ENCODE measurements around the gene TSPAN11.
"Not testable (repeated sequence)": the region's sequence is repeated elsewhere in the genome, so short reads cannot be mapped to it uniquely, and the experiment has no call there.

Gene TSPAN11

DNA sequence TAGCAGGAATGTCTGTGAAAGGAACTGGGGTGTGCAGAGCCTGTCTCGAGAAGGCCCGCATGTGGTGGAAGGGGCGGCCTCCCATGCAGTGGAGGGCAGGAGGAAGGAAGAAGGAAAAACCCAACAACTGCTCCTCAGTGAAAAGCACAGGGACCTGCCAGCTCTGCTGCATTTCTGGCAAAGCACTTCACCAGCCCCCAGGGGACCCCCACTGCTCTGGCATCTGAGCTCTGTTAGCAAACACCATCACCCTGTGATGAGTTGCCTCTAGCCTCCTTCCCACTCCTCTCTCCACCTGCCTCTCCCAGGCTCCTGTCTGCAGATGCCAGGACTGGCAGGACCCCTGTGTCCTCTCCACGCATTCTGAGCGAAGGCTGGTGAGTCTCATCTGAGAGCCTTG, 78.1 kb downstream of the TSPAN11 start:
- no peak for DNase-seq

DNA sequence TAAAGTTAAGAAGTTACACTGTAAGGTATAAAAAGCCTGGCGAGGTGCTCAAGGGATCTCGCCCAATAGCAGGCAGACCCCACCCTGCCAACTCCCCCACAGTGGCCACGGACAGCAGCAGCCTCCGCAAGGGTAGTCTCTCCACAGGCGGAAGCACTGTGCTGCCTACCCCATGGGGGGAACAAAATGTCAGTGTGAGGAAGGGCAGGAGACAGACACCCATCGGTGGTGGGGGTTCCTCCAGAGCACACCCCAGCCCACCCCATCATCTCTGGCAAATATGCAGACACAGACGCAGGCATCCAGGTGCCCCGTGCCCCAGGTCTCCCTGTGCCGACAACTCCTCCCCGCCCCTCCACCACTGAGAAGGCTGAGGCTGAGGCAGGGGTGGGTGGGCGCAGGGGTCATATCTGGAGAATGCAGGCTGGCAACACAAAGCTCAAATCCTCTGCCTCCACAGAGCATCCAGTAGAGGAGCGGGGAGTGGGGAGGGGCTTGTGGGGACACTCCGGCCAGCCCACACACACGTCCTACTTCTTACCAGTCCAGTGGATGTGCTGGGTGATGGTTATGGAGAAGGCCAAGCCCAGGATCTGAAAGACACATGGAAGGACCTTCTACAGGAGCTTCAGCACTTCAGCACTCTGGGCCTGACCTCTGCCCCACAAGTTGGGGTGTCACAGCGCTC, 78.9 kb downstream of the TSPAN11 start:
- no peak for DNase-seq

DNA sequence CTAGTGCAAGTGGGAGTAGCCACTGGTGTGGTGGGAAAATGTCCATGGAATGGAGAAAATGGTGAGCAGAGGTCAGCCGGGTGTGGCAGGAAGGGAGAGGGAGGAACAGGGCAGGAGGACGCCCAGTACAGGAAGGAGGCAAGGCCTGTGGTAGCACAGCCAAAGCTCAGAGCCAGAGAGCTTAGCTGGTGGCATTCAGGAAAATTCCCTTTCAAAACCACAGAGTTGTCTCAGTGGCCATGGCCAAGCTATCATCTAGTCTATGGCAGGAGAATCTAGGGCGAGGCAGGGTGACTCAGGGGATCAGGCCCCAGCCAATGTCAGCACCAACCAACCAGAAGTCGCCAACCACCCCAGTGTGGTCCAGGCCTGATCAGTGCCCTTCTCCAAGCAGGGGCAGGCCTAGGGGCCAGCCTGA, 79.4 kb downstream of the TSPAN11 start:
- no peak for DNase-seq

DNA sequence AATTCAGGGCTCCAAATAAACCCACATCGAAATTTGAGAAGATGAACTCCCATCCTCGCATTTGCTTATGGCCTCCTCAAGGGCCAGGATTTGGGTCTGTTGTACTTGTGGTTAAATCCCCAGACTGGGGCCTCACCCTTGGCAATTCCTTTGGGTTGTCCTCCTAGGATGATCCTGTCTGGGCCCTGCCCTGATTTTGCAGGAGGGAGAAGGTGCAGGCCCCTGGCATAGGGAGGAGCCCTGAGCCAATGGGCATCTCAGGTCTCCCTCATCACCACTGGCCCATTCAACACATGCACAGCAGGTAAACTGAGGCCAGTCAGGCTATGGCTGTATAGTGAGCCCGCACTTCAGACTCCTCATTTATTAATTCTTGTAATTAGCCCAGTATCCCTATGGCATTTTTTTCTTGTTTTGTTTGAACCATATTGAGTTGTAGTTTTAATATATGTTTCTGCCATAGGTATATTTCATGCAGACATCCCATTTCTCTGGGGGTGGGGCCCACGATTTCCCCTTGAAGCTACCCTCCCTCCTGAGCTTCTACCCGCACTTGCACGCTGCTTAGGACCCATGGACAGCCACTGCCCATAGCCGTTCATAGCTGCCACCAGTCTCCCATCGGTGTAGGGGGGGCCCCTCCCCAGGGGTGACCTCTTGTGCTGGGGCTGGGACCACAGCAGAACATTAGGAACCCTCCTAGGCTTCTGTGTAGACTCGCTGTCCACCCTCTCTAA, 80.0 kb downstream of the TSPAN11 start:
- DNase-seq, result no peak

DNA sequence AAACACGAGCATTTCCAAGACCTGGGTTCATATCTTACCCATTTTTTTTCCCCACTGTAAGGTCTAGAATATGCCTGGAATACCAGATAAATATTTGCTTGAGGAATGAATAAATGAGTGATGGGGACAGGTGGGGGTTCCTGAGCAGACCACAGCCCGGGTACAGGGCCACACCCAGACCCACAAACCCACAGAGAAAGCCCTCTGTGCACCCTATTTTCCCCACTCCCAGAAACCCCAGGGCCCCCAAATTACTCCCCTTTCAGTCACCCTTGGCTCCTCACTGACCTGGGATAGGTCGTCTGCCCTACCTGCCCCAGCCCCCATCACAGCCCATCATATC, 80.6 kb downstream of the TSPAN11 start:
- DNase-seq, result no peak

DNA sequence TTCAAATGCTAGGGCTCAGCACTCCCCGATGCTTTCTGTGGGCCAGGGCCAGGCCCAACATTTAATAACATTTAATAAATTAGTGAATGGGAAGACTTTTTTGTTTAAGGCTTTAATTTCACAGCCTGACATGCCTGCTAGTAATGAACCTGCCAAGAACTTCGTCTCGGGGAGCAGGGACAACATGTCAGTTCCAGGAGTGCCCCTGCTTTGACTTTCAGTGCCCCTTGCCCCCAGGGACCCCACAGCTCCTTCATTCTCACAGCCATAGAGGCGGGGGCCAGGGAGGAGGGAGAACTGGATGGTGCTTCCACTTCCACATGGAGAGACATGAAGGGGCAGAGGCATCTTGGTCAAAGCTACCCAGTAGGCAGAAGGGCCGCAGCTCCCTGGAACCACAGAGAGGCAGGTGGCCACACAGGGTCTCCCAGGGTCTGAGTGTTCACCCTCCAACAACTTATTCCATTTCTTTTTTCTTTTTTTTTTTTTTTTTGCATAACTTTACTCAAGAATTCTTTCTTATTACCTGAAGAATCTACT, 81.2 kb downstream of the TSPAN11 start:
- no peak for DNase-seq

DNA sequence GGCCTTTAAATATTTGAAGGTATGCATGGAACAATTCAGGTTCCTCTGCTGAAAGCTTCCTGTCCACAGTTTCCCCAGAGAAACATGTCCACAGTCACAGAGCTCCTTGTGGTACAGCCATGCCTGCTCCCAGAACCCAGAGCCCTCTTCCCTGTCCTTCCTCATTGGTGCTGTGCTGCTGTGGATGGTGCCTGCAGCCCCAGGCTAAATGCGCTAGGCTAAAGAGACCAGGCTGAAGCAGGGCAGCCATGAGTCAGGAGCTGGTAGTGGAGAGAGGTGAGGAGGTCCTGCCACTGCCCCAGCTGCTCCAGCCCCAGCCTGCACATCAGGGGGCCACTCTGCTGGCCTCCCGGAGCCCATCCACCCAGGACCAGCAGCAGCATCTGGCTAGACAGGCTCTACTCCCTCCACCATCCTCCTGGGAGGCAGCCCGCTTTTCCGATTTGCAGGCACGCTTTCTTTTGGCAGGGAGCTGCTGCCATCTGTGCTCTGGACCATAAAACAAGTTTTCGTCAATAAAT, 81.8 kb downstream of the TSPAN11 start:
- DNase-seq, result peak in 1 of 14 donors; percentile 20

DNA sequence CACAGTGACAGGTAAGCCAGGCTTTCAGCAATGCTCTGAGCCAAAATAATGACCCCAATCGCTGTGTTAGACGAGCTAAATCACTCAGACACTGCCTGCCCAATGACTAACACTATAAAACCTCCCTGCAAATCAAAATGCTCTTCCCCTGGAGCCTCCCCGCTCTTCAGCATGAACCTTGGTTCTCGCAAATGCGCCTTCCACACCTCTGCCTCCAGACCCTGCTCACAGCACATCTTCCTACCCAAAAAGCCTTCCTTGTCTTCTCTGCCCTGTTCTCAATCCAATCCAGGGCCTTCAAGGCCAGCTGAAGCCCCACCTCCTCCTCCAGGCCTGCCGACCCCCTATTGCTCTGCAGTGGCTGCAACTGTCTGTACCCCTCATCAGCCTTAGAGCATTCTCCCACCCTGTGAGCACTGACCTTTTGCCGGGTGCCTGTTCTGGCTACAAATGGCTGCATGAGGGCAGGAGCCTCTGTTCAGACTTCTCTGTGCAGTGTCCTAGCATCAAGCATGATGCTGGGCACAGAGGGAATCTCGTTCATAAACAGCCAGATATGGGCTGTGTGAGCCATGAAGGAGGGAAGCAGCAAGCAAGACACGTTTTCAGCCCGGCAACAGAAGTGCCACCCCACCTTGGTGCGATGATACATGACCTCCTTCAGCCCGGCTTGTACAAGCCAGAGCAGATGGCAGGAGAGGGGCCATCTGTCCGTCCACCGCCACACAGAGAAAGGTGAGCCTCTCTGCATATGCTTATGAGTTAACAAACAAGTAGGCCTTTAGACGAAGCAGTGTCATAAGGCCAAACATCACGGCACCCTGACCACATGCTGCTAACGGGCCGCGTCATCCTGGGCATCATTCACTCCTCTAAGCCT, 82.7 kb downstream of the TSPAN11 start:
- peak in 2 of 14 donors; percentile 14 to 79 for DNase-seq

DNA sequence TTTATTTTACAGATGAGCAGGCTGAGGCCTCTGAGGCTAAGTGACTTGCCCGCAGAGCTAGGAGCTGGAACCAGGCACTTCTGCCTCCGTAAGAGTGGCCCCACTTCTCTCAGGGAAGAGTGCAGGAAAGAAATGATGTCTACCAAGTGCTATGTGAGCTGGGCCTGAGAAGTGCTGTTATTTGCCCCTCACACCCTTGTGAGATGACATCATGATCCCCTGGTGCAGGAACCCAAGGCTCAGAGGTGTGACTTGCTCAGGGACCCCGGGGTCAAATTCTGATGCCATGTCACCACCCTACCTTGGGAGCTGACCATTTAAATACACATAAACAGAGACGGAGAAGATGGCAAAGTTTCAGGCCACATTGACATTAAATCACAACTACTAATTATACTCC, 83.4 kb downstream of the TSPAN11 start:
- no peak for DNase-seq

DNA sequence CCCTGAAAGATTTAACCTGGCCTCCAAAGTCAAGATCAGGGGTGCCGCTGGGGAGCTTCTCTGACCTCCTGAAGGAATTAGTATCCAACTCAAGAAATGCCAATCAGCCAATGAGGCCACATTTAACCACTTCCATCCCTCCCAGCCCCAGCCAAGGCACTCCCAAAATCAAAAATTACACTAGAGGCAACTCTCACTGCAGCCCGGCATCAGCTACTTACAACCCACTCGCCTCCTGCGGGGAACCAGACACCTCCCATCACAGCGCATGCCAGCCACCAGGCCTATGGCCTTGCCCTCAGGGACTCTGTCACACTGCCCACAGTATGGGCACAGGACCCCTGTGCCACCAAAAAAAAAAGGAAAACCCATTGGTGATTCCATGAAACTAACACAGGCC, 84.8 kb downstream of the TSPAN11 start:
- no peak for DNase-seq

DNA sequence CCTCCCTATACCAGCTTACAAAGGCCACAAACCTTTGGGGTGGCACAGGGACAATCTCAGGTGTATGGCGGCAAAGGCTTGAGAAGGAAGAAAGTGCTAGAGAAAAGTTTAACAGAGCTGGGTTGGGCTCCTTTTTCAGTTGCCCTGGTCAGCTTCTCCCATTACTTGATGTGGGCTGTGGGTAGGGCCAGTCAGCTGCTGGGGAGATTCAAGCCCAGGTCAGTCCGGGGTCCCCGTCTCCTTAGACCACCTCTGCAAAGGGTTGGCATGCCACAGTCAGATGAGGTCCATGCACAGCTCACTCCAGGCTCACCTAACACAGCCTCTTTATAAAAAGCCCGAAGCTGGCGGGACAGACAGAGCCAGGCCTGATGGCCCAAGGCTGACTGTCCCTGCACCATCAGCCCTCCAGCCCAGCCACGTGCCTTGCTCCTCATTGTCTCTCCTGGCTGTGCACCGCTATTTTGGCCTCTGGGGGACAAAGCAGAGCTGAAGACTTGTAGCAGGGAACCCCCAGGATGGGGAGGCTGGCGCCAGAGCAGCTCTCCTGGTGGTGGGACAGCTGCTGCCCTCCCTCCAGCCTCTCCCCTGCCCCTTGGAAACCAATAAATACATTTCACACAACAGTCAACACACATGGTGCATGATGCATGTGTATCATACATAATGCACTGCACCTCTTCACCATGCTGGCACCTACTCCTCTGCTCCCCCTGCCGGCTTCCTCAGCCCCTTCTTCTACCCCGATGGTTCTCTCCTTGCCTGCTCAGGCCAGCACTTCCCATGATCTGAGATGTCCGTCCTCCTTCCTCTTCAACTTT, 85.4 kb downstream of the TSPAN11 start:
- DNase-seq, result no peak

DNA sequence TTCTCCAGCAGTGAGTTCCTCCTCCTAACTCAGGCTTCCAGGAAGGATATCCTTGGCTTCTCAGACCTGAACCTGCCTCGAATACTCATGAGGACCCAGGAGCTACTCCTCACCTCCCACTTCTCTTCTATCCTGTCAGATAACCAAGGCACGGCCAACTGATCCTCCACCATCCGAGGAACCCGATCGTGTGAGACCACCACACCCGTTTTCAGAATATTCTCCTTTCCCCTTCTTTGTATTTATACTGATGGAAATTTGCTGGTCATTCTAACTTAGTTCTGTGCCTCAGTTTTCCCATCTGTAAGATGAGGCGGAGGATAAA, 86.0 kb downstream of the TSPAN11 start:
- not testable (repeated sequence) for DNase-seq

DNA sequence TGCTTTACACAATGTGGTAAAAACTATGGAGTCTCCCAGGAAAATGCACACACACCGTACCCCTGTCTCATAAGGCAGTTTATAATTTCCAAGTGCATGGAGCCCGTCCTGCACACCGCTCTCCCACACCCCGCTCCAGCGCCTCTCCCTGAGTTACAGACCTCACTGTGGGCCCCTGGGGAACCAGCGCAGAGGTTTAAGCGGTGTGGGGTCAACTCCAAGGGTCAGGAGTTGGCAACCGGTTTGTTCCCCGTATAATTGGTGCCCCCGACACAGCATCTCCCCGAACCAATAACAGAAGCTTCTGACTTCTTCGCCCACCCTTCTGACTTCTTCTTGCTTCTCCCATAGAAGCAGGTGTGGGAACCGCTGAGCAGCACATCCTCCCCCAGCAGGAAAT, 88.7 kb downstream of the TSPAN11 start:
- no peak for DNase-seq

DNA sequence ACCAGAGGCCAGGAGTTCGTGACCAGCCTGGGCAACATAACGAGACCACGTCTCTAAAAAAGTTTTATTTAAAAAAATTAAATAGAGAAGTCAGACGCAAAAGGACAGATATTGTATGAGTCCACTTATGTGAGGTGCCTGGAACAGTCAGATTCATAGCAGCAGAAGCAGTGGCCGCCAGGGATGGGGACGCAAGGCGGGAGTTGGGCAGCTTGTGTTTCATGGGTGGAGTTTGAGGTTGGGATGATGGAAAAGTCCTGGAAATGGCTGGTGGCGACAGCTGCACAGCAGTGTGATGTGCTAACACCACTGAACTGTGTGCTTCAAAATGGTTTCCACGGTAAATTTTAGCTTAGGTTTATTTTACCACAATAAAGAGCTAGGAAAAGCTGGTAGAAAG, 89.5 kb downstream of the TSPAN11 start:
- no peak for DNase-seq

DNA sequence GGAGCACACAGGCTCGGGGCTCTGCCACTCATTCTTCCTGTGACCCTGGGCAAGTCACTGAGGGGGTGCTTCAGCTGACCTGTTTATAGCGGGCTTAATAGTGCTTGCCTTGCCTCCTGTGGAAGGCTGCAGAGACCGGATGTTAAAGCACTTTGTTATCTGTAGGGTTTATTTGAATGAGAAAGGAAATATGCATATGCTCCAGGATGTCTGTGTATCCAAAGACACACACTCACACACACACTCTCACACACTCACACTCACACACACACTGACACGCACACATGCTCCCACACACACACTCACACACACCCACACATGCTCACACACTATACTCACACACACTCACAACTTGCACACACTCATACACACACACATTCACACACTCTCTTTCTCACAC, 91.0 kb downstream of the TSPAN11 start:
- no peak for DNase-seq

DNA sequence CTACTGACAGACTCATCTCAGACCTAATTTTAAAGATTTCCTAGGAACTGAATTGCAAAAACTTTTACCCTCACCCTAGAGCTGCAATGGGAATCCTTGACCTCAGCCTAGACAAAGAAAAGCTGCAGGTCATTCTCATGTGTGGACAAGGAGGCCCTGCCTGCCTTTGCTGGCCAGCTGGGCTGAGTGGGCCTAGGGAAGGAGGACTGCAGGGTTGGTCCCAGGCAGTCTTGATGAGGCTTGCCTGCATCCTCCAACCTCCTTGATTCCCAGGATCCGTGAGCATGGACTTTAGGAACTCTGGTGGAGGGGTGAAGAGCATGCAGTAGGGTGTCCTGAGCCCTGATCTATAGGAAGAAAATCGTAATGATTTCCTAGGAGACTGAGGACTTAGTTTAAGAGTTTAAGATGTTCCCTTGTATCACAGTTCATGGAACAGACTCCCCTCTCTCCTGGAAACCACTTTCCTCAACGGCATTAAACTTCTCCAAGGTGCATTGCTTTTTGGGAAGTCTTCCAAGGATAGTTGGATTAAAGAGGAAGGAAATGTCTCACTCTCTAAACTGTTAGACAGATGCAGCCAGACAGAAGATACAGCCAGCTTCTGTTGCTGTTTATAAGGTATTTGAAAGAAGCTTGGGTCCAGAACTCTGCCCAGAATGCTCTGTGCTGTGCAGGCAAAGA, 91.7 kb downstream of the TSPAN11 start:
- no peak for DNase-seq

DNA sequence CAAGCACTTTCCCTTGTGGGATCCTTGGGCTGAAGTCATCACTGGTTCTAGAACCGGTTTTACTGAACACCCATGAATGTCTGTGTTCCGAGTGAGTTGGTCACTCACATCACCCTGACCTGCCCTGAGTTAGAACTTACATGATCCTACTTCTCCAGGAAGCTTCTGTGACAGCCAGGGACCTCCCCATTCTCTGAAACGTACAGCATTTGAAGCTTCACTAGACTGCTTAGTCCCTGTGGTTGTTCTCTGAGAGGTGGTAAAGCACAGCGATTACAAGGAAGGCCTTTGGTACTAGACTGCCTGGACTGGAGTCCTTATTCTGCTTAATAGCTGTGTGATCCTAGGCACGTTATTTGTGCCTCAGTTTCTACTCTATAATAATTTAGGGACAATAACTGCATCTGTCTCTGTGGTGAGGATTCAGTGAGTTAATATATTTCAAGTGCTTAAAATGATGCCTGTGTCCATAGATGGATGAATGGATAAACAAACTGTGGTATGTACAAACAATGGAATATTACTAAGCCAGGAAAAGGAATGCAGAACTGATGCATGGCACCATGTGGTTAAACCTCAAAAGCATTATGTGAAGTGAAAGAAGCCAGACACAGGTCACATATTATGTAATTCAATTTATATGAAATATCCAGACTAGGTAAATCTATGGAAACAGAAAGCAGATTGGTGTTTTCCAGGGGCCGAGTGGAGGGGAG, 92.4 kb downstream of the TSPAN11 start:
- no peak for DNase-seq

DNA sequence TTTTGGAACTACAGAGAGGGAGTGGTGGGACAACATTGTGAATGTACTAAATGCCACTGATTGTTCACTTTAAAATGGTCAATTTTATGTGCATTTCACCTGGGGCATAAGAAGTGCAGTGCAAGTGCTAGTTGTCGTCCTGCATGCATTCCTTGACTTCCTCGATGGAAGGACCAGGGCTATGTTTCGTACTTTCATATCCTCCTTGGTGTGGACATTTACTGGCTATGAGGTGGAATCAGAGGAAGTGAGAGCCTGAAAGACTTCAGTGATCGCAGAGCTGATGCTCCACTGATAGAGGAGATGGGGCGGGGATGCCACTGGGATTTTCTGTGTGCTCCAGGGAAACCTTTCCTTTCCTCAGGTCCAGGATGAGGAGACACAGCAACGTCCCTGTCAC, 93.0 kb downstream of the TSPAN11 start:
- no peak for DNase-seq

DNA sequence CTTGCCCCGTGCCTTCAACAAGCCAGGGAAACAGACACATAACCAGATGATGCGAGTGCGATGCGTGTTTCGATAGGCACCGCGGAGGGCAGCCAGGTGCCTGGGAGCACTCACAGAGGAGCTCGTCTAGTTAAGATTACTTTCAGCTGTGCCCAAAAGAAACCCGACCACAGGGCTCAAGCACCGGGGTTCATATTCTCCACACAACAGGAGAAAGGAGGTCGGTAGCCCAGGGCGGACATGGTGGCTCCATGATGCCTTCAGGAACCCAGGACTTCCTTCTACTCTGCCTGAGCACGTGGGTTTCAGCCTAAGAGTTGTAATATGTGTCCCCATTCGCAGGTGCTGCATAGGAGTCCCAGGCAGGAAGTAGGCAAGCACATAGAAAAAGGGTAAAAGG, 93.4 kb downstream of the TSPAN11 start:
- no peak for DNase-seq

DNA sequence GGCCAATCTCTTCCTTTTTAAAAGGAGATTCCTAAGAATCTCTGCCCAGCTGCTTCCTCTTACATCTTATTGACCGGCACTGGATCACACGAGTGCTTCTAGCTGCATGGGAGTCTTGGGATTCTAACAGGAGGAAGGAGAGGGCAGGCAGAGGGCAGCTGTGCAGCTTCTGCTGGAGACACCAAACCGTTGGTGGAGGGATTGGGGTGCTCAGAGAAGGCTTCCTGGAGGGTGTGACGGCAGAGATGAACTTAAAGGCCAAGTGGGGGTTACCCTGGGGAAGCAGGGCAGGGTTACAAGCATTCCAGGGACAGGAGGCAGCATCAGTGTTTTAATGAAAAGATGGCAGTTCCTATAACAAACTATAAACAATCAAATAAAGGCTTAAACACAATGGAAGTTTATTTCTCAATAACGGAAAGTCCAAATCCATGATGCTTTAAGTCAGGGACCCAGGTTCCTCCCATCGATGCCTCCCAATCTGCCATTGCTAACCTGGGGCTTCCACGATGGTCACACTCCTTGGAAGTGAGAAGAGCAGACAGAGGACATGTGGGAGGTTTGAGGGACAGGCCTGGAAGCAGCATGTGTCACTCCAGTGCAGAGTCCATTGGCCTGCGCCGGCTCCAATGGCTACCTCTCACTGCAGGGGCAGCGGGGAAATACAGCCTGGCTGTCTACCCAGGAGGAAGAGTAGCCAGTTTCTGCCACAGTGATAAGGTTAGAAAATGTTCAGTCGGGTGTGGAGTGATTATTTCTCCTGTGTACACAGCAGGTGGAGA, 94.0 kb downstream of the TSPAN11 start:
- no peak for DNase-seq

Measured in C1 segment of cervical spinal cord (tissue), 14 donors.